Uterus (tissue), 4 donors: ENCODE data around the gene SUMO2. TPM values are rescaled to one million over a fixed set of nuclear protein-coding genes. Genes with fewer than 3 reads are reported as not detected.

ENCODE experiments used
- DNase-seq, 2 donors: peaks; one replicate each; pipeline ENCODE4 v3.0.0-alpha.2; 2019 to 2020
- H3K27ac ChIP-seq, 2 donors: fragments of 200-600 bp; sonication (generic); 1 replicate in 1 of 2; 2 replicates in 1 of 2; pipeline ENCODE4 v1.5.1; 2016 to 2018
- H3K27me3 ChIP-seq, 2 donors: fragments of 200-600 bp; sonication (generic); one replicate each; pipeline ENCODE4 v1.5.1; 2018 to 2019; ENCODE audit warnings: control low read depth in 1 of 2
- H3K36me3 ChIP-seq, 2 donors: fragments of 200-600 bp; sonication (generic); one replicate each; pipeline ENCODE4 v1.5.1; 2019; ENCODE audit warnings: control low read depth in 1 of 2
- H3K4me1 ChIP-seq, 2 donors: fragments of 200-600 bp; sonication (generic); one replicate each; pipeline ENCODE4 v1.5.1; 2018 to 2019; ENCODE audit warnings: control low read depth in 1 of 2
- H3K4me3 ChIP-seq, 2 donors: fragments of 200-600 bp; sonication (generic); 1 replicate in 1 of 2; 2 replicates in 1 of 2; pipeline ENCODE4 v1.5.1; 2018 to 2019; ENCODE audit warnings: mild to moderate bottlenecking in 1 of 2
- H3K9me3 ChIP-seq, 2 donors: fragments of 200-600 bp; sonication (generic); one replicate each; pipeline ENCODE4 v1.5.1; 2019; ENCODE audit warnings: control low read depth in 1 of 2
- CTCF ChIP-seq, 4 experiments: fragments of 200-600 bp in 2 of 4; fragments of 450-650 bp in 2 of 4; sonication (generic) in 2 of 4; IDR thresholded peaks; one replicate each; pipeline ENCODE4 v1.5.1; 2016 to 2019; ENCODE audit warnings: antibody characterized with exemption in 4 of 4, mild to moderate bottlenecking in 2 of 4, moderate library complexity in 1 of 4
- POLR2A ChIP-seq, 2 donors: fragments of 450-650 bp; IDR thresholded peaks; one replicate each; pipeline ENCODE4 v1.6.1; 2016; ENCODE audit warnings: antibody characterized with exemption in 2 of 2, mild to moderate bottlenecking in 1 of 2, moderate library complexity in 1 of 2
- intact Hi-C: fragments of 100-400 bp; cut with DNase I; formaldehyde crosslinking; loops from one replicate; pipeline ENCODE4 v1.15.1; 2023; ENCODE audit warnings: low total_unique reads
- small RNA-seq: library from RNA; depleted of rRNA; stranded (forward); fragments of <200 nt; gene quantifications from one replicate; pipeline ENCODE3, GENCODE V24; 2016
- total RNA-seq, 4 donors: library from RNA; depleted of rRNA in 3 of 4; stranded (reverse); fragments of >200 nt in 3 of 4; gene quantifications; one replicate each; pipeline versions ENCODE4 v1.1.0 to v1.2.4, GENCODE V29; 2014 to 2023
- donor health status: DM: yes; HTN: yes; CAD: no.

SUMO2 gene
- total RNA-seq, 4 donors from 2014 or later = 57.4 to 427 (median 102) TPM

GRCh38 chr17:75116737-75117136 is 66.0 kb downstream of the SUMO2 start:
- H3K27ac ChIP-seq = no peak overlapping the region
- no peak for TF ChIP-seq POLR2A (IDR thresholded peaks at IDR 0.05)
- no peak for TF ChIP-seq CTCF (IDR thresholded peaks at IDR 0.05)

More at GRCh38 chr17:75116737-75117136, 66.0 kb downstream of the SUMO2 start:
- Histone ChIP-seq H3K4me3 (no peak overlapping the region), H3K36me3 (no peaks in the 10 kb centered on the region), H3K27me3 (no peaks in the 10 kb centered on the region), H3K9me3 (no peaks in the 10 kb centered on the region), H3K4me1 (no peaks in the 10 kb centered on the region)
- intact Hi-C loops = no loop called here
- no peak for DNase-seq

Small RNAs within 50 kb of the gene (small RNA-seq; reads per million reads assigned to genes)
- not detected for gene RF00019

Other genes with a start within 250 kb of the SUMO2 start
- not detected for gene OTOP3, start 247.1 kb downstream of the SUMO2 start, total RNA-seq
- 10 to 100 TPM in 2 of 4 donors, 1 to 10 TPM in 2; 4.4 to 46.2 (median 22.6) TPM for gene HID1, start 210.2 kb downstream of the SUMO2 start, total RNA-seq
- gene CDR2L, start 195.3 kb downstream of the SUMO2 start, total RNA-seq = 10 to 100 TPM in 1 of 4 donors, 1 to 10 TPM in 3; 4.7 to 25.4 (median 6.7) TPM
- gene MRPL58, start 170.3 kb downstream of the SUMO2 start, total RNA-seq = 10 to 100 TPM; 18.2 to 26.4 (median 20.8) TPM
- gene ATP5PD, start 136.0 kb downstream of the SUMO2 start, total RNA-seq = 100 to 1,000 TPM; 117 to 282 (median 168) TPM
- gene KCTD2, start 135.7 kb downstream of the SUMO2 start, total RNA-seq = 10 to 100 TPM in 2 of 4 donors, 1 to 10 TPM in 2; 2.4 to 39.0 (median 15.0) TPM
- 10 to 100 TPM in 2 of 4 donors, 1 to 10 TPM in 1, not detected in 1; 4.1 to 17.5 (median 12.1) TPM for gene SLC16A5, start 95.0 kb downstream of the SUMO2 start, total RNA-seq
- gene ARMC7, start 73.0 kb downstream of the SUMO2 start, total RNA-seq = 1 to 10 TPM in 2 of 4 donors, under 1 TPM in 2; 0.29 to 9.2 (median 2.0) TPM
- gene NT5C, start 51.2 kb downstream of the SUMO2 start, total RNA-seq = 10 to 100 TPM; 30.2 to 60.0 (median 44.9) TPM
- gene JPT1, start 28.4 kb downstream of the SUMO2 start, total RNA-seq = 10 to 100 TPM in 2 of 4 donors, 1 to 10 TPM in 2; 3.6 to 46.8 (median 11.6) TPM
- 100 to 1,000 TPM in 1 of 4 donors, 10 to 100 TPM in 3; 17.1 to 108 (median 39.1) TPM for gene NUP85, start 22.7 kb upstream of the SUMO2 start, total RNA-seq
- 100 to 1,000 TPM in 1 of 4 donors, 10 to 100 TPM in 2, 1 to 10 TPM in 1; 9.4 to 104 (median 40.1) TPM for gene GGA3, start 78.6 kb upstream of the SUMO2 start, total RNA-seq
- gene MRPS7, start 78.9 kb upstream of the SUMO2 start, total RNA-seq = 10 to 100 TPM; 13.1 to 42.1 (median 33.0) TPM
- 10 to 100 TPM; 11.7 to 45.3 (median 25.8) TPM for gene MIF4GD, start 88.3 kb upstream of the SUMO2 start, total RNA-seq
- 10 to 100 TPM in 2 of 4 donors, 1 to 10 TPM in 2; 4.7 to 59.9 (median 10.1) TPM for gene SLC25A19, start 106.5 kb upstream of the SUMO2 start, total RNA-seq
- gene GRB2, start 222.7 kb upstream of the SUMO2 start, total RNA-seq = 100 to 1,000 TPM in 1 of 4 donors, 10 to 100 TPM in 3; 51.5 to 127 (median 78.1) TPM